HepG2 (cell line): ENCODE measurements around the gene PSMC5. TPM values are rescaled to one million over a fixed set of nuclear protein-coding genes. Genes with fewer than 3 reads are reported as not detected.

Source experiments
- ATAC-seq: fragments of 200-7000 bp; cut with Tn5 transposase; 3 replicates; pipeline ENCODE4 v1.9.1; 2020; ENCODE audit warnings: mild to moderate bottlenecking, moderate library complexity
- BruUV-seq: library from RNA; stranded (reverse); fragments of 400-500 nt; replicated peaks from 2 replicates; lab custom pipeline; 2021; lab: Mats Ljungman, UMichigan
- CTCF ChIA-PET: fragments of 300-600 bp; formaldehyde crosslinking; extraction: SDS; loops from one replicate; lab custom pipeline; 2021; ENCODE audit warnings: low total read pairs, inconsistent platforms, low intra/inter-chr PET ratio; lab: Yijun Ruan, JAX
- POLR2A ChIA-PET: fragments of 350-600 bp; sonication (Branson Sonifier 250); formaldehyde crosslinking; loops from one replicate; lab custom pipeline; 2020; ENCODE audit warnings: antibody characterized with exemption, inconsistent platforms; lab: Yijun Ruan, JAX
- DNase-seq: peaks from one replicate; pipeline ENCODE4 v3.0.0-alpha.2; 2015; ENCODE audit warnings: low spot score
- FAIRE-seq: peaks from 3 replicates; lab custom pipeline; 2011; peaks lifted over from hg19 to GRCh38; lab: Jason Lieb, UNC
- H2AFZ ChIP-seq: one replicate; pipeline ENCODE4 v1.6.1; 2011; ENCODE audit warnings: low read length, inconsistent platforms
- H3K27ac ChIP-seq: fragments of 300-600 bp; 3 replicates; pipeline ENCODE4 v1.8.0; 2011; ENCODE audit warnings: mixed run types, mild to moderate bottlenecking, mixed read lengths, low read length, inconsistent platforms; ENCODE audit not compliant: insufficient read depth; ENCODE audit errors: extremely low read length
- H3K27me3 ChIP-seq, 2 experiments: fragments of 200-600 bp in 1 of 2; 2 replicates in 1 of 2; 3 replicates in 1 of 2; pipeline versions ENCODE4 v1.6.0 to v1.8.0; 2011; ENCODE audit warnings: low read length in 2 of 2, mild to moderate bottlenecking in 2 of 2, moderate library complexity in 2 of 2, inconsistent platforms in 1 of 2; ENCODE audit not compliant: insufficient read depth in 2 of 2, control insufficient read depth in 1 of 2
- H3K36me3 ChIP-seq, 2 experiments: fragments of 200-600 bp in 1 of 2; replicated peaks in 1 of 2; 2 replicates in 1 of 2; 3 replicates in 1 of 2; pipeline versions ENCODE4 v1.5.1 to v1.8.0; 2011; ENCODE audit warnings: low read length in 2 of 2, inconsistent platforms in 1 of 2; ENCODE audit not compliant: insufficient read depth in 2 of 2, control insufficient read depth in 1 of 2
- H3K4me1 ChIP-seq: 2 replicates; pipeline ENCODE4 v1.5.1; 2012; ENCODE audit warnings: low read length, inconsistent platforms; ENCODE audit not compliant: insufficient read depth
- H3K4me2 ChIP-seq: 2 replicates; pipeline ENCODE4 v1.6.0; 2011; ENCODE audit warnings: low read depth, low read length, inconsistent platforms
- H3K4me3 ChIP-seq, 3 experiments: fragments of 200-600 bp in 1 of 3; sonication (generic), shearing (Covaris generic) in 1 of 3; replicated peaks in 1 of 3; 2 replicates each; pipeline ENCODE4 v1.5.1; 2011 to 2016; ENCODE audit warnings: low read length in 3 of 3, inconsistent platforms in 2 of 3, low read depth in 2 of 3, mild to moderate bottlenecking in 2 of 3, control low read depth in 1 of 3, mixed read lengths in 1 of 3; ENCODE audit not compliant: insufficient read depth in 1 of 3
- H3K79me2 ChIP-seq: one replicate; pipeline ENCODE4 v1.6.1; 2011; ENCODE audit warnings: low read length, inconsistent platforms; ENCODE audit not compliant: insufficient read depth
- H3K9ac ChIP-seq: 2 replicates; pipeline ENCODE4 v1.6.0; 2011; ENCODE audit warnings: mild to moderate bottlenecking, low read depth, low read length, inconsistent platforms; ENCODE audit not compliant: insufficient read depth
- H3K9me3 ChIP-seq: 2 replicates; pipeline ENCODE4 v1.5.1; 2012; ENCODE audit warnings: mild to moderate bottlenecking, low read length
- H4K20me1 ChIP-seq: 2 replicates; pipeline ENCODE4 v1.6.0; 2011; ENCODE audit warnings: inconsistent platforms, mild to moderate bottlenecking, low read length, moderate library complexity; ENCODE audit not compliant: insufficient read depth
- ATF1 ChIP-seq: IDR thresholded peaks from 2 replicates; pipeline ENCODE4 v1.6.1; 2016; ENCODE audit warnings: mild to moderate bottlenecking, control low read depth
- DMAP1 ChIP-seq: IDR thresholded peaks from 2 replicates; pipeline ENCODE4 v1.6.1; 2016
- DNMT1 ChIP-seq: sonication (generic); formaldehyde crosslinking; IDR thresholded peaks from 2 replicates; pipeline ENCODE4 v1.5.1; 2020; ENCODE audit warnings: mild to moderate bottlenecking, missing genetic modification reagents
- ELF4 ChIP-seq: sonication (generic); formaldehyde crosslinking; IDR thresholded peaks from 2 replicates; pipeline ENCODE4 v1.5.0; 2020; ENCODE audit warnings: missing genetic modification reagents, mild to moderate bottlenecking, moderate library complexity, borderline replicate concordance
- FIP1L1 ChIP-seq: fragments of 200-400 bp; formaldehyde crosslinking; IDR thresholded peaks from 2 replicates; pipeline ENCODE4 v1.6.1; 2018; ENCODE audit warnings: low read depth, mild to moderate bottlenecking, low read length, moderate library complexity, borderline replicate concordance; ENCODE audit not compliant: insufficient read depth
- FOXP1 ChIP-seq, 2 experiments: fragments of 450-650 bp in 1 of 2; IDR thresholded peaks; 2 replicates each; pipeline ENCODE4 v1.6.1; 2017 to 2018; ENCODE audit warnings: antibody characterized with exemption in 1 of 2
- JUN ChIP-seq: sonication (generic); formaldehyde crosslinking; IDR thresholded peaks from 2 replicates; pipeline ENCODE4 v1.4.0; 2020; ENCODE audit warnings: mild to moderate bottlenecking, missing genetic modification reagents
- MXD1 ChIP-seq: sonication (generic); formaldehyde crosslinking; IDR thresholded peaks from 2 replicates; pipeline ENCODE4 v1.4.0; 2020; ENCODE audit warnings: mild to moderate bottlenecking, missing genetic modification reagents
- SOX5 ChIP-seq: IDR thresholded peaks from 2 replicates; pipeline ENCODE4 v1.6.1; 2016; ENCODE audit warnings: borderline replicate concordance
- ZFP62 ChIP-seq: sonication (generic); formaldehyde crosslinking; IDR thresholded peaks from 2 replicates; pipeline ENCODE4 v1.4.0; 2020; ENCODE audit warnings: missing genetic modification reagents
- ZNF232 ChIP-seq: sonication (generic); formaldehyde crosslinking; IDR thresholded peaks from 2 replicates; pipeline ENCODE4 v1.4.0; 2020; ENCODE audit warnings: missing genetic modification reagents, borderline replicate concordance
- ZNF432 ChIP-seq: sonication (generic); formaldehyde crosslinking; IDR thresholded peaks from 2 replicates; pipeline ENCODE4 v1.5.0; 2020; ENCODE audit warnings: missing genetic modification reagents, mild to moderate bottlenecking, borderline replicate concordance
- ZNF556 ChIP-seq: sonication (generic); formaldehyde crosslinking; IDR thresholded peaks from 2 replicates; pipeline ENCODE4 v1.4.0; 2020; ENCODE audit warnings: mild to moderate bottlenecking, missing genetic modification reagents, borderline replicate concordance
- ZNF563 ChIP-seq: sonication (generic); formaldehyde crosslinking; IDR thresholded peaks from 2 replicates; pipeline ENCODE4 v1.8.0; 2022; ENCODE audit warnings: mild to moderate bottlenecking, moderate library complexity, missing genetic modification reagents
- ZNF639 ChIP-seq: conservative IDR thresholded peaks from 2 replicates; pipeline ENCODE4 v1.6.1; 2018; ENCODE audit warnings: missing genetic modification reagents
- ZNF749 ChIP-seq: sonication (generic); formaldehyde crosslinking; IDR thresholded peaks from 2 replicates; pipeline ENCODE4 v1.8.0; 2022; ENCODE audit warnings: mild to moderate bottlenecking, missing genetic modification reagents, moderate library complexity, borderline replicate concordance
- WGBS: methylation state at CpG from one replicate; pipeline ENCODE4 v1.1.6; 2017; ENCODE audit warnings: low lambda C conversion rate; 5-methylcytosine and 5-hydroxymethylcytosine counted together
- in situ Hi-C: cut with HindIII; loops from 2 replicates; pipeline ENCODE4 v1.10.0; 2017; ENCODE audit warnings: low pct_unique_long_range_greater_than_20kb; ENCODE audit not compliant: extremely low pct_ligation_motif_present
- intact Hi-C: fragments of 100-400 bp; cut with micrococcal nuclease; formaldehyde crosslinking; loops from one replicate; pipeline ENCODE4 v1.10.0; 2022; ENCODE audit not compliant: unreplicated experiment
- polyA plus RNA-seq, 8 experiments: library from polyadenylated mRNA; depleted of rRNA in 3 of 8; stranded (reverse) in 7 of 8; unstranded in 1 of 8; fragments of >200 nt; fragmentation: Illumina TruSeq in 4 of 8; extraction: Trizol in 4 of 8; gene quantifications; 2 replicates each; pipeline versions ENCODE4 v1.2.1 to v1.2.3, GENCODE V29; 2011 to 2016; ENCODE audit warnings: low read depth in 4 of 8, missing spikeins in 1 of 8, mixed read lengths in 1 of 8; ENCODE audit not compliant: insufficient read depth in 1 of 8
- total RNA-seq, 5 experiments: library from RNA; depleted of rRNA; stranded (reverse); fragments of >200 nt; fragmentation: Illumina TruSeq; extraction: Trizol; gene quantifications; 2 replicates each; pipeline ENCODE4 v1.2.3, GENCODE V29; 2016; ENCODE audit warnings: low read depth in 1 of 5
- TF ChIP-seq, protein P1 (sequence below): sonication (generic); formaldehyde crosslinking; conservative IDR thresholded peaks from 2 replicates; pipeline ENCODE4 v1.8.0; 2022; ENCODE audit warnings: low read depth, missing genetic modification reagents
- TF ChIP-seq, protein P2 (sequence below): sonication (generic); formaldehyde crosslinking; IDR thresholded peaks from 2 replicates; pipeline ENCODE4 v1.8.0; 2022; ENCODE audit warnings: missing genetic modification reagents, mild to moderate bottlenecking, inconsistent platforms, borderline replicate concordance
- TF ChIP-seq, protein P3 (sequence below): sonication (generic); formaldehyde crosslinking; IDR thresholded peaks from 2 replicates; pipeline ENCODE4 v1.8.0; 2022; ENCODE audit warnings: mild to moderate bottlenecking, missing genetic modification reagents, moderate library complexity

The PSMC5 gene
- total and polyA plus RNA-seq, 2 of the 13 experiments (the other 11 are each of a cell fraction or from before 2014, with no cell fraction given): 35.3 to 128 TPM

- ATAC-seq (no peak), DNase-seq (no peak), FAIRE-seq (no peak)
- Histone ChIP-seq H3K4me3 (no peak overlapping the region), H4K20me1 (no peaks in the 10 kb centered on the region; the same call in 1 of the 2 replicates), H3K79me2 (no peaks in the 10 kb centered on the region), H3K9me3 (no peaks in the 10 kb centered on the region), H3K9ac (no peak overlapping the region), H3K27ac (no peak overlapping the region), H3K4me1 (no peaks in the 10 kb centered on the region), H2AFZ (no peak overlapping the region), H3K36me3 (peaks cover 47 to 99% of the 10 kb centered on the region in 2 experiments), H3K27me3 (no peaks in the 10 kb centered on the region), H3K4me2 (no peak overlapping the region)
- BruUV-seq: no TSS peak
- POLR2A ChIA-PET: interaction anchor here (1.8 kb wide), 1 partner anchor 27 kb away, joined by 4 read pairs; the partner anchor contains the start of genes CCDC47 and DDX42
- 96% methylated on average over 1 of the region's 1 CpG for WGBS
- in situ Hi-C loops: no loop called here
- CTCF ChIA-PET: no interaction called here
- intact Hi-C loops: no loop called here
- TF ChIP-seq, protein P1, sequence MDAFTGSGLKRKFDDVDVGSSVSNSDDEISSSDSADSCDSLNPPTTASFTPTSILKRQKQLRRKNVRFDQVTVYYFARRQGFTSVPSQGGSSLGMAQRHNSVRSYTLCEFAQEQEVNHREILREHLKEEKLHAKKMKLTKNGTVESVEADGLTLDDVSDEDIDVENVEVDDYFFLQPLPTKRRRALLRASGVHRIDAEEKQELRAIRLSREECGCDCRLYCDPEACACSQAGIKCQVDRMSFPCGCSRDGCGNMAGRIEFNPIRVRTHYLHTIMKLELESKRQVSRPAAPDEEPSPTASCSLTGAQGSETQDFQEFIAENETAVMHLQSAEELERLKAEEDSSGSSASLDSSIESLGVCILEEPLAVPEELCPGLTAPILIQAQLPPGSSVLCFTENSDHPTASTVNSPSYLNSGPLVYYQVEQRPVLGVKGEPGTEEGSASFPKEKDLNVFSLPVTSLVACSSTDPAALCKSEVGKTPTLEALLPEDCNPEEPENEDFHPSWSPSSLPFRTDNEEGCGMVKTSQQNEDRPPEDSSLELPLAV (CRISPR knock-in tag): no peak
- no peak for TF ChIP-seq FOXP1 (IDR thresholded peaks at IDR 0.05)
- TF ChIP-seq FOXP1 (CRISPR knock-in tag; IDR thresholded peaks at IDR 0.05): no peak
- no peak for TF ChIP-seq ATF1 (CRISPR knock-in tag)
- no peak for TF ChIP-seq SOX5
- TF ChIP-seq ZNF563 (CRISPR knock-in tag): no peak
- no peak for TF ChIP-seq ELF4 (CRISPR knock-in tag)
- TF ChIP-seq ZFP62 (CRISPR knock-in tag): no peak
- no peak for TF ChIP-seq ZNF749 (CRISPR knock-in tag)
- TF ChIP-seq FIP1L1: no peak
- TF ChIP-seq, protein P2, sequence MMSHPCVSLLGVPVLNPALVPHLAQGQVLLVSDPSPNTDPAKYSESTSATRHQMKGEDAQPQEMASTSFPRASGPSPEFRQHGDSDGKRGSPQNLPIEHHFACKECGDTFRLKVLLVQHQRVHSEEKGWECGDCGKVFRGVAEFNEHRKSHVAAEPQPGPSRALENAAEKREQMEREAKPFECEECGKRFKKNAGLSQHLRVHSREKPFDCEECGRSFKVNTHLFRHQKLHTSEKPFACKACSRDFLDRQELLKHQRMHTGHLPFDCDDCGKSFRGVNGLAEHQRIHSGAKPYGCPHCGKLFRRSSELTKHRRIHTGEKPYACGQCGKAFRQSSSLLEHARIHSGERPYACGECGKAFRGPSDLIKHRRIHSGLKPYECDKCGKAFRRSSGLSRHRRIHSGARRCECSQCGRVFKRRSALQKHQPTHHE (CRISPR knock-in tag): no peak
- no peak for TF ChIP-seq DNMT1 (CRISPR knock-in tag)
- TF ChIP-seq, protein P3, sequence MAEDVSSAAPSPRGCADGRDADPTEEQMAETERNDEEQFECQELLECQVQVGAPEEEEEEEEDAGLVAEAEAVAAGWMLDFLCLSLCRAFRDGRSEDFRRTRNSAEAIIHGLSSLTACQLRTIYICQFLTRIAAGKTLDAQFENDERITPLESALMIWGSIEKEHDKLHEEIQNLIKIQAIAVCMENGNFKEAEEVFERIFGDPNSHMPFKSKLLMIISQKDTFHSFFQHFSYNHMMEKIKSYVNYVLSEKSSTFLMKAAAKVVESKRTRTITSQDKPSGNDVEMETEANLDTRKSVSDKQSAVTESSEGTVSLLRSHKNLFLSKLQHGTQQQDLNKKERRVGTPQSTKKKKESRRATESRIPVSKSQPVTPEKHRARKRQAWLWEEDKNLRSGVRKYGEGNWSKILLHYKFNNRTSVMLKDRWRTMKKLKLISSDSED (CRISPR knock-in tag): no peak
- TF ChIP-seq JUN: no peak
- no peak for TF ChIP-seq ZNF432 (CRISPR knock-in tag)
- TF ChIP-seq ZNF232 (CRISPR knock-in tag): no peak
- no peak for TF ChIP-seq ZNF639 (CRISPR knock-in tag)
- no peak for TF ChIP-seq DMAP1 (CRISPR knock-in tag)
- TF ChIP-seq ZNF556: no peak
- TF ChIP-seq MXD1: no peak
Observed at GRCh38 chr17:63800783-63801182, 26.4 kb upstream of the PSMC5 start.
